ENCODE results near the gene LHX5.

Gene LHX5

DNA sequence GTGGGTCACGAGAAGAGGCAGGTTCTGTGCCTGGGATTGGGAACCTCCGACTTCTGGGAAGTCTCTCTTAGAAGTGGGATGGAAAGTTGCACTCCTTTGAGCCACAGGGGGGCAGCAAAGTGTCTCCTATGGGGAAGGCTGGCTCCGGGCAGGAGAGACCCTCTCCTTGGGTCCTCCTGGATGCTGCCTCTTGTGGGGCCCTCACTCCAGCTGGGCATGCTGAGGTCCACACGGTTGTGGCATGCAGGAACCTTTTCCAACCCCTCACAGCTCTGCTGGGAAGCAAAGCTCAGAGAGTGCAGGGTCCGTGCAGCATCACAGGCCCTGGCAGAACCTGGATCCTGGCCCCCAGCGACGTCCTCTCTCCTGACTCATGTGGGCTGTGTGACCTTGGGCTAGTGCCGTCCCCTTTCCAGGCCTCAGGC is 32.1 kb downstream of the LHX5 start:
- Histone ChIP-seq H3K9me3 (ENCODE audit: insufficient read depth, low read length) (no peaks in the 10 kb centered on the region), H4K20me1 (ENCODE audit: low read depth, low read length) (no peaks in the 10 kb centered on the region), H3K27me3 (ENCODE audit: low read length) (no peaks in the 10 kb centered on the region), H3K36me3 (ENCODE audit: low read length) (no peaks in the 10 kb centered on the region), H3K9me2 (replicated peaks; ENCODE audit: insufficient read depth, low read length) (no peaks in the 10 kb centered on the region), H3K9ac (ENCODE audit: low read length) (no peak overlapping the region), H3K4me3 (ENCODE audit: insufficient read depth, low read length, poor library complexity, severe bottlenecking) (no peak overlapping the region), H2AFZ (ENCODE audit: low read depth, low read length, severe bottlenecking) (no peak overlapping the region), H3F3A (ENCODE audit: insufficient read depth) (no peaks in the 10 kb centered on the region), H3K27ac (ENCODE audit: low read depth, low read length) (no peak overlapping the region), H3K79me2 (ENCODE audit: insufficient read depth, low read length) (no peaks in the 10 kb centered on the region), H3K4me2 (ENCODE audit: low read depth, low read length, poor library complexity, severe bottlenecking) (no peak overlapping the region)
- TF ChIP-seq, protein P1, sequence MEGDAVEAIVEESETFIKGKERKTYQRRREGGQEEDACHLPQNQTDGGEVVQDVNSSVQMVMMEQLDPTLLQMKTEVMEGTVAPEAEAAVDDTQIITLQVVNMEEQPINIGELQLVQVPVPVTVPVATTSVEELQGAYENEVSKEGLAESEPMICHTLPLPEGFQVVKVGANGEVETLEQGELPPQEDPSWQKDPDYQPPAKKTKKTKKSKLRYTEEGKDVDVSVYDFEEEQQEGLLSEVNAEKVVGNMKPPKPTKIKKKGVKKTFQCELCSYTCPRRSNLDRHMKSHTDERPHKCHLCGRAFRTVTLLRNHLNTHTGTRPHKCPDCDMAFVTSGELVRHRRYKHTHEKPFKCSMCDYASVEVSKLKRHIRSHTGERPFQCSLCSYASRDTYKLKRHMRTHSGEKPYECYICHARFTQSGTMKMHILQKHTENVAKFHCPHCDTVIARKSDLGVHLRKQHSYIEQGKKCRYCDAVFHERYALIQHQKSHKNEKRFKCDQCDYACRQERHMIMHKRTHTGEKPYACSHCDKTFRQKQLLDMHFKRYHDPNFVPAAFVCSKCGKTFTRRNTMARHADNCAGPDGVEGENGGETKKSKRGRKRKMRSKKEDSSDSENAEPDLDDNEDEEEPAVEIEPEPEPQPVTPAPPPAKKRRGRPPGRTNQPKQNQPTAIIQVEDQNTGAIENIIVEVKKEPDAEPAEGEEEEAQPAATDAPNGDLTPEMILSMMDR (IDR thresholded peaks at IDR 0.05; ENCODE audit: insufficient read depth, low read length, poor library complexity, severe bottlenecking) = peak; percentile 73
- TF ChIP-seq EZH2phosphoT487 (conservative IDR thresholded peaks at IDR 0.05; ENCODE audit: low read length) = no peak

DNA sequence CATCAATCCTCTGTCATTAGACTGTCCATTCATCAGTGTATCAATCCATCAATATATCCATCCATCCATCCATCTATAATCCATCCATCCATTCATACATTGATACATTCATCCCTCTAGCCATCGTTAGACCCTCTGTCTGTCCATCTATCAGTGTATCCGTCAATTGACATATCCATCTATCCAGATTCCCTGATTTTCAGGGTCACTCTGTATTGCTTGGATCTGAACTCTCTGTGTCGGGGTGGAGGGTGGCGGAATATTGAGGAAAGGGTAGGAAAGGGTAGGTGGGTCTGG is 32.4 kb downstream of the LHX5 start:
- no peak overlapping the region for H3K27ac ChIP-seq (ENCODE audit: low read depth, low read length)
- H3K27me3 ChIP-seq (ENCODE audit: low read length) = no peaks in the 10 kb centered on the region
- H4K20me1 ChIP-seq (ENCODE audit: low read depth, low read length) = no peaks in the 10 kb centered on the region
- H2AFZ ChIP-seq (ENCODE audit: low read depth, low read length, severe bottlenecking) = no peak overlapping the region
- no peaks in the 10 kb centered on the region for H3K9me2 ChIP-seq (replicated peaks; ENCODE audit: insufficient read depth, low read length)
- H3K9me3 ChIP-seq (ENCODE audit: insufficient read depth, low read length) = no peaks in the 10 kb centered on the region
- H3K4me2 ChIP-seq (ENCODE audit: low read depth, low read length, poor library complexity, severe bottlenecking) = no peak overlapping the region
- TF ChIP-seq, protein P1 (IDR thresholded peaks at IDR 0.05; ENCODE audit: insufficient read depth, low read length, poor library complexity, severe bottlenecking) = no peak
- TF ChIP-seq EZH2phosphoT487 (conservative IDR thresholded peaks at IDR 0.05; ENCODE audit: low read length) = no peak
- H3K79me2 ChIP-seq (ENCODE audit: insufficient read depth, low read length) = no peaks in the 10 kb centered on the region
- no peaks in the 10 kb centered on the region for H3F3A ChIP-seq (ENCODE audit: insufficient read depth)
- no peaks in the 10 kb centered on the region for H3K36me3 ChIP-seq (ENCODE audit: low read length)
- H3K4me3 ChIP-seq (ENCODE audit: insufficient read depth, low read length, poor library complexity, severe bottlenecking) = no peak overlapping the region
- no peak overlapping the region for H3K9ac ChIP-seq (ENCODE audit: low read length)

DNA sequence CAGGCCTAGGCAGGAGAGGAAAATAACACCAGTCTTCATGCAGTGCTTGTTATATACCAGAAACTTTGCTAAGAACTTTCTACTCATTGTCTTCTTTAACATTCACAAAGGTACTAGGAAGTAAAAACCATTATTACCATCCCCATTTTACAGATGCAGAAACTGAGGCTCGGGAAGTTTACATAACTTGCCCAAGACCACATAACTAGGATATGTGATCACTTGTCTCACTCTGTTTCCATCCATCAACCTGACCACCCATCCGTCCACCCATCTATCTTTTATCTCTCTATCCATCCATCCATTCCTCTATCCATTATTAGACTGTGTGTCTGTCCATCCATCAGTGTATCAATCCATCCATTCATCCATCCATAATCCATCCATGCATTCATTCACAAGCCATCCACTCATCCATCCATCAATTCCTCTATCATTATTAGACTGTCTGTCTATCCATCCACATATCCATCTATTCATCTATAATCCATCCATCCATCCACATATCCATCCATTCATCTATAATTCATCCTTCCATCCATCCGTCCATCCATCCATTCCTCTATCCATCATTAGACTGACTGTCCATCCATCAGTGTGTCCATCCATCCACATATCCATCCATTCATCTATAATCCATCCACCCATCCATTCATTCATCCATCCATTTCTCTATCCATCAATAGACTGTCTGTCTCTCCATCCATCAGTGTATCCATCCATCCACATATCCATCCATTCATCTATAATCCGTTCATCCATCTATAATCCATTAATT is 33.0 kb downstream of the LHX5 start:
- Histone ChIP-seq H3K9me2 (replicated peaks; ENCODE audit: insufficient read depth, low read length) (no peaks in the 10 kb centered on the region), H3K79me2 (ENCODE audit: insufficient read depth, low read length) (no peaks in the 10 kb centered on the region), H2AFZ (ENCODE audit: low read depth, low read length, severe bottlenecking) (no peak overlapping the region), H3K36me3 (ENCODE audit: low read length) (no peaks in the 10 kb centered on the region), H4K20me1 (ENCODE audit: low read depth, low read length) (no peaks in the 10 kb centered on the region), H3K27ac (ENCODE audit: low read depth, low read length) (no peak overlapping the region), H3K4me3 (ENCODE audit: insufficient read depth, low read length, poor library complexity, severe bottlenecking) (no peak overlapping the region), H3K4me2 (ENCODE audit: low read depth, low read length, poor library complexity, severe bottlenecking) (no peak overlapping the region), H3K27me3 (ENCODE audit: low read length) (no peaks in the 10 kb centered on the region), H3K9ac (ENCODE audit: low read length) (no peak overlapping the region), H3K9me3 (ENCODE audit: insufficient read depth, low read length) (no peaks in the 10 kb centered on the region), H3F3A (ENCODE audit: insufficient read depth) (no peaks in the 10 kb centered on the region)
- TF ChIP-seq, protein P1 (IDR thresholded peaks at IDR 0.05; ENCODE audit: insufficient read depth, low read length, poor library complexity, severe bottlenecking) = no peak
- TF ChIP-seq EZH2phosphoT487 (conservative IDR thresholded peaks at IDR 0.05; ENCODE audit: low read length) = no peak

Measured in SU-DHL-6 (cell line).